A172 (cell line): Measurements from ENCODE around the gene SLC16A6. TPM values are rescaled to one million over a fixed set of nuclear protein-coding genes. Genes with fewer than 3 reads are reported as not detected.
A peak's percentile ranks its signal among the peaks of the same experiment; 100 is the strongest.
"Not testable (repeated sequence)": the region's sequence is repeated elsewhere in the genome, so short reads cannot be mapped to it uniquely, and the experiment has no call there.

Experiments used
- DNase-seq: peaks from one replicate; pipeline ENCODE4 v3.0.0-alpha.2; 2015; ENCODE audit warnings: low spot score
- total RNA-seq: library from RNA; depleted of rRNA; stranded (reverse); fragments of >200 nt; shearing (Covaris generic); gene quantifications from 2 replicates; pipeline ENCODE4 v1.2.3, GENCODE V29; 2014

SLC16A6 gene
- total RNA-seq, 1 experiment from 2014 or later = 0.48 TPM

DNA sequence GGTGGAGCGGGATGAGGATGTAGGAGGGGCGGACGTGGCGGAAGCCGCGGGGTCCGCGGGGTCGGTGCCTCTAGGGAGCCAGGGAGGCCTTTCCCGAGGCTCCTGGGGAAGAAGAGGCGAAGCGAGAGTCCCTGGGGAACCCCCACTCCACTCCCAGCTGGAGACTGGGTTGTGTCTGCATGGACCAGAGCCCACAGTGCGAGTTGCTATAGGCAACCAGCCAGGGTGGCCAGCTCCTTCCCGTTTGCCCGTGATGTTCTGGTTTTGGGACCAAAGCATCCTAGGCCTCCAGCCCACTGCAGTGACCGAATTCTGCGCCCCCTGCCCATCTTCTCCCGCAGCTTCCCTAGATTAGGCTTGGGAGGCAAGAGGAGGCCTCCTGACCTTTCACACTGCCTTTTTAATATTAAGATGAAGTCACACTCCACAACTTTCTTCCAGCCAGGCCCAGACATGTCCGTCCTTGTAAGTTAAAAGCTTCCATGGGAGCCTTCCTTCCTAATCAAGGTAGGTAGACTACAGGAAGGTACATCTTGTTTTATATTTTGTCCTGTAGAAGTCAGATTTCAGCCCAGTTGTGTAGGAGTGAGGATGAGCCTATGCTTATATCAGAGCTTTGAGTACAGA, 42.6 kb downstream of the SLC16A6 start:
- peak; percentile 56 for DNase-seq

DNA sequence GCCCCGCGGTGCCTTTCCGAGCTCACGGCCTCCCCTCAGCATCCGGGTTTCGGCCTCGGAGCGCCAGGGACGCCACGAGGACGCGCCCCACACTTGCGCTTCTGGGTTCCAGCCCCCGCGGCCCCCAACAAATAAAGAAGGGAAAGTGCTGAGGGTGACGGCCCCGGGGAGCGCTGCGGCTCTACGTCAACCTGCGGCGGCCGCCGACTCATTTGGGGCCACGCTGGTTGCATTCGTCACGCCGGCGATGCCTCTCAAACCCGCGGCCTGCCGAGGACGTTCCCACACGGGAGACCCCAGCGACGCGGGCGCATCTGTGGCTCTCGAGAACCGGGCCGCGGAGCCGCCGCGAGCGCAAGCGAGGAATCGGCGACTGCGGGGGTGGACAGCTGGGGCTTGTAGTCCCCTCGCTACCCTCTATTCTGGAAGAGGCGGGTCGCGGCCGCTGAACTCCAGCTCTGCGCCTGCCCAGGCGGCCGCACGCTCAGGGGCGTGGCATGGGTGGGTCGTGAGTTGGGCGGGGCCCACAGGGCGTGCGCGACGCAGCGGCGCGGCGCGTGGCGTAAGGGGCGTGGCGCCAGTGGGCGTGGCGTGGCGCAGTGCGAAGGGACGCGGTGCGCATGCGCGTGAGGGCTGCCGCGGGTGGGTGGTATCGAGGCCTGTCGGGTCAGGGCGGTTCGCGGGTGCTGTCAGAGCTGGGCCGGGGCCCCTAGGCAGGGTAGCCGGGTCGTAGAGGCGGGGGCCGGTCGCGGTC, 43.3 kb downstream of the SLC16A6 start, which contains the start of gene AMZ2:
TSS of gene AMZ2 (plus strand) at position 599 of the 754 bp plus-strand sequence. CDS start 2,145 bp downstream, outside the sequence.
- peak; percentile 80 for DNase-seq

DNA sequence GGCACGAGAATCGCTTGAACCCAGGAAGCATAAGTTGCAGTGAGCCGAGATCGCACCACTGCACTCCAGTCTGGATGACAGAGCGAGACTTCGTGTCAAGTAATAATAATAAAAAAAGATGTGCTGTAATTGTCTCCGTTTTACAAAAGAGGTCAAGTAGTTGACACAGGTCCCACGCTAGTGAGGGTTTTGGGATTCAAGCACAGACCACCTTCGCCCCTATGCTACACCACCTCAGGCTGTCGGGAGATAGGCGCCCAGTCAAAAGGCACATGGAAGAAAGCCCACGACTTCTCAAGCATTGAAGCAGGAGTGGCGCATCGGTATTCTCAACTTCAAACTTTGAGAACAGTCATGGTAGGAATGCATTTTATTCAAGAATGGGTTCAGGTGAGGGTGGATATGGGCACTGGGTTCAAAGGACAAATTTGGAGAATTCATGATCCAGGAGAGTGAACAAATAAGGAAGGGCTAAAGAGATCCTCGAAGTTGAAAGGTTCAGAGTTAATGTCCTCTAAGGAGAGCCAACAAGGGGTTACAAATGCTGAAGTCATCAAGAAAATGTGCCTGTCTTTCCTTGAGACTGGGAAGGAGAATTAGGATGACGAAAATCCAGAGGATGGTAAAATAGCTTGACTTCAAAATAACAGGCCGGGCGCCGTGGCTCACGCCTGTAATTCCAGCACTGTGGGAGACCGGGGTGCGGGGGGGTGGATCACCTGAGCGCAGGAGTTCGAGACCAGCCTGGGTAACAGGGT, 44.5 kb downstream of the SLC16A6 start:
- no peak for DNase-seq

- no peak for DNase-seq
Observed at GRCh38 chr17:68239632-68240366, 51.1 kb downstream of the SLC16A6 start.

DNA sequence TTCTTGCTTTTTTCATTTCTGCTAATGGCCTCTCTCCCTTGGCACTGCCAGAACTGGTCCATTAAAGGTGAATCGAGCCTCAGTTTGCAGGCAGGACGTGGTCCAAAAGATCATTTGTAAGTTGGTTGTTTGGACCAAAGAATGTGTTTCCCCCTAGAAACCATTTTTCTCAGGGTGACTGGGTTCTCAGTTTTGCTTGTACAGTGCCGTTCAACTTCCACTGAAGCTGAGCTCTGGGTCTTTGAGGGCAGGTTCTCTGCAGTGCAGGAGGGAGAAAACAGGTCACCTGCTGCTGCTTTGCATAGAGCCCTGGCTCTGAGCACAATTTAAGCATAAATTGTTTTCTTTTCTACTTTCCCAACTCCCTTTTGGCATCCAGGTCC, 52.1 kb downstream of the SLC16A6 start:
- DNase-seq = no peak

- DNase-seq = no peak
Observed at GRCh38 chr17:68238164-68238870, 52.6 kb downstream of the SLC16A6 start.

GRCh38 chr17:68237369-68238163, 53.4 kb downstream of the SLC16A6 start:
- not testable (repeated sequence) for DNase-seq

DNA sequence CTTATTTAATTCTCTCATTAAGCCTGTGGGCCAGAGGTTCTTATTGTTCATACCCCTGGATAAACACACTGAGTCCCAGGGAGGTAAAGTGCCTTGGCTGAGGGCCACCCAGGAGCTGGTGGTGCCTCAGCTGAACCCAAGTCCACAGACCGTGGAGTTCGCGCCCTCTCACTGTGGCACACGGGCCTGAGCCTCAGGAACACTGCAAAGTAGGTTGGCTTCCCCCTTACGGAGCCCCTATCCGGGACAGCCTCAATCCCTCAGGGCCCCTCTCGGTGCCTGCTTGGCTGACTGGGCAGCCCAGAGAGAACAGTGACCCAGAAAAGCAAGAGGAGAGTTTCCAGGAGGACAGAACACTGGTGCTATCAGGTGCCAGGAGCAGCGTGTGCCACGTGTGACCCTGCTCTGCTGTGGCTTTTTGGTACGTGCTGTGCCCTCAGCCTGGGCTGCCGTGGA, 55.6 kb downstream of the SLC16A6 start:
- DNase-seq = not testable (repeated sequence)

GRCh38 chr17:68234726-68235335, 56.1 kb downstream of the SLC16A6 start:
- peak; percentile 94 for DNase-seq

DNA sequence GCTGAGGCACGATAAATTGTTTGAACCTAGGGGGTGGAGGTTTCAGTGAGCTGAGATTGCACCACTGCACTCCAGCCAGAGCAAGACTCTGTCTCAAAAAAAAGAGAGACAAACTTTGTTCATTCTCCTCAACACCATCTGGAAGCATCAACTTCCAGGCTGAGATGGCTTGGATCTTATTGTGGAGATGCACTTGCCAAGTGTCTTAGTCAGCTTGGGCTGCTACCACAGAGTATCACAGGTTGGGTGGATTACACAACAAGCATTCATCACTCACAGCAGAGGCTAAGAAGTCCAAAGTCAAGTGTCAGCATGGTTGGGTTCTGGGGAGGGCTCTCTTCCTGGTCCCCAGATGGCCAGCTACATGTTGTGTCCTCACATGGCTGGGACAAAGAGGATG, 58.2 kb downstream of the SLC16A6 start:
- DNase-seq = peak; percentile 38

DNA sequence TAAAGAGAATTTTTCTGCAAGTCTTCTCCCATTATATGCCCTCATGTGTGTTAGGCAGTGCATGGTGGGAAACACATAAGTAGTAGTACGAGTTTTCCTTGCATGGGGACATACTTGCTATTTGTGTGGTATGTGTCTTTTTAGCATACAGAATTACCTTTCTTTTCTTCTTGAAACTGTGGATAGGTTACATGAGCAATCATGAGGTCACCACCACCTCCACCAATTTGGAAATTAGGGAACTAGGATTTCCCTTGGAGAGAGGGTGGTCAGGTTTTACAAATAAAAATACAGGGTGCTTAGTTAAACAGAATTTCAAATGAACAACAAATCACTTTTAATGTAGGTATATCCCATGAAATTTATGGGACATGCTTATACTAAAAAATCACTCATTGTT, 59.4 kb downstream of the SLC16A6 start:
- DNase-seq = no peak

DNA sequence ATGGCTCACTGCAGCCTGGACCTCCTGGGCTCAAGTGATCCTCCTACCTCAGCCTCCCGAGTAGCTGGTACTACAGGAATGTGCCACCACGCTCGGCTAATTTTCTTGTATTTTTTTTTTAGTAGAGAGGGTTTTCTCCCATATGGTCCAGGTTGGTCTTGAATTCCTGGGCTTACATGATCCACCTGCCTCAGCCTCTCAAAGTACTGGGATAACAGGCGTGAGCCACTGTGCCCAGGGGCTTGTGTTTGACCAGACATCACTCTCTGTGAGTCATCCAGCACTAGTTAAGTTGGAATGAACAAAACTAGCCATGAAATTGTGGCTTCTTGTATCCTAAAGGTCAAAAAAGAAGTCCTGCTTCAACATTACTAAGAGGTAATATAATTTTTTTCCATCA, 59.8 kb downstream of the SLC16A6 start:
- not testable (repeated sequence) for DNase-seq

- no peak for DNase-seq
Observed at GRCh38 chr17:68229619-68230018, 61.3 kb downstream of the SLC16A6 start.

- no peak for DNase-seq
Observed at GRCh38 chr17:68228817-68229570, 61.9 kb downstream of the SLC16A6 start.

DNA sequence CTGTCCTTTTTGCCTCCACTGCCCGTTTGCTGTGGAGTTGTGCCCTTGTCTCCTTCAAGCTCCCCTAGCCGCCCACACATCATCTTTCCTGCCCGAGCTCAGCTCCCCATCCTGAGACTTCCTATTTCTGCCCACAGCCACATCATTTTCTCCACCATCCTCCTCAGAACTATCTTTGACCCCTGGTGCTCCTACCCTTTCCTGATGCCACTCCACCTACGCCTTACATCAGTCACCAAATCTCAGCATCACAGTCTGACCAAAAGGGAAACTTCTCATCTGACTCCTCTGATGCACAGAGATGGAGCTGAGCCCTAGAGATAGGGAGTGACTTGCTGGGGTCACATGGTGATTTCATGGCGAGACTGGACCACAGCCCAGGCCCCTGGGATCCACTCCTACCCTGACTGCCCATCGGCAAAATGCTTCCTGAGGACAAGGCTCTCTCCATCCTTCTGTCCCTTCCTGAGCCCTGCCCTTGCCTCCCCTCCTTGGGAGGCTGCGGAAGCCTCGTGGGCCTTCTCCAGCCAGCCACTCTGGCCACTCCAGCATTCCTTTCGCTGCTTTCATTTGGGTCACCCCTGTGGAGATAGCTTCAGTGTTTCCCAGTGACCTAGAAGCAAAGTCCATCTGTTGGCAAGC, 62.8 kb downstream of the SLC16A6 start:
- not testable (repeated sequence) for DNase-seq

DNA sequence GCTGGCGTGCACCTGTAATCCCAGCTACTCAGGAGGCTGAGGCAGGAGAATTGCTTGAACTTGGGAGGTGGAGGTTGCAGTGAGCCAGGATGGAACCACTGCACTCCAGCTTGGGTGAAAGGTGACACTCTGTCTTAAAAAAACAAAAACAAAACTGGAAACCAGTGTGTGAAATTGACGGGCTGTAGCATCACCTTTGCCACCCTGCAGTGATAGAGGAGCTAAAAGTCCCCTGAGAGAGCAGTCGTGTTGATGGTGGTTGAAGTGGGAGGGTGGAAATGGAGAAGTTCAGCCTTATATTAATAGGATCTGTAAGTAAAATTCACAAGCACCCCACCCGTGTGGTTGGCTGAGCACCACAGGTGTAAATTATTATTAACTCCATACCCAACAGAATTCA, 65.9 kb downstream of the SLC16A6 start:
- DNase-seq = not testable (repeated sequence)

DNA sequence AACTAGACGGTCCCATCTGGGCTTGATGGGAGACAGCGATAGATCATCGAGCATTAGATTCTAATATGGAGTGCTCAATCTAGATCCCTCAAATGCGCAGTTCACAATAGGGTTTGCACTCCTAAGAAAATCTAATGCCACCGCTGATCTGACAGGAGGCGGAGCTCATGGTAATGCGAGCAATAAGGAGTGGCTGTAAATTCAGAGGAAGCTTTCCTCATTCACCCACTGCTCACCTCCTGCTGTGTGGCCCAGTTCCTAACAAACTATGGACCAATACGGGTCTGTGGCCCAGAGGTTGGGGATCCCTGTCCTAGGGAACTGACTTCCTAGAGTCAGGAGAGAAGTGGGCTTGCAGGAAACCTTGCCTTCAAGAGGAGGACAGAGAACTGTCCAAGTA, 68.3 kb downstream of the SLC16A6 start:
- no peak for DNase-seq

DNA sequence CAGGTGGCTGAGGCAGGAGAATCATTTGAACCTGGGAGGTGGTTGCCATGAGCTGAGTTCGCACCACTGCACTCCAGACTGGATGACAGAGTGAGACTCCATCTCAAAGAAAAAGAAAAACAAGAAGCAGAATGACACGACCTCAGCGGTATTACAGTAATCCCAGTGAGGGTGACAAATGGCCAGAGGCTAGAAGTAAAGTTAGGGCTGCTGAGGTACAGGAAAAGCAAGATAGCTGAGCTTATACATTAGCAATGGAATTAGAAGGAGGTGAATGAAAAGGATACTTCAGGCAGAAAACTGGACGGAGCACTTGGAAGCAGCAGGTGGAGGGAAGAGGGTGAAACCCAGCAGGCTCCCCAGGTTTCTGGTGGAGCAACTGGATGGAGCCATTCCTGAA, 69.1 kb downstream of the SLC16A6 start:
- DNase-seq = no peak

- DNase-seq = not testable (repeated sequence)
Observed at GRCh38 chr17:68220786-68221185, 70.1 kb downstream of the SLC16A6 start.
